Left cardiac atrium (tissue), 4 donors: Measurements from ENCODE around the gene CST9L. TPM values are rescaled to one million over a fixed set of nuclear protein-coding genes. Genes with fewer than 3 reads are reported as not detected.

Experiments used
- ATAC-seq, 2 donors: fragments of 200-7000 bp; cut with Tn5 transposase; one replicate each; pipeline ENCODE4 v1.9.1; 2020; ENCODE audit warnings: mild to moderate bottlenecking in 2 of 2, moderate library complexity in 2 of 2
- DNase-seq: peaks from one replicate; pipeline ENCODE4 v3.0.0-alpha.2; 2020
- intact Hi-C, 2 donors: fragments of 100-400 bp; cut with DNase I; formaldehyde crosslinking; loops; one replicate each; pipeline versions ENCODE4 v1.14.1 to v1.15.1; 2022 to 2023
- long read RNA-seq: library from polyadenylated mRNA; unstranded; transcript quantifications from one replicate; pipeline ENCODE4 v2.0.0, GENCODE V29; 2021
- total RNA-seq, 2 donors: library from RNA; stranded (reverse); fragmentation: NEBNext Ultra II Directional; extraction: Animal tissue kit (Norgen Biotek cat#: 25700); gene quantifications; one replicate each; pipeline ENCODE4 v1.2.1, GENCODE V29; 2021
- donor health status: DM: no; HTN: yes; CAD: no.
- donor health status: DM: no; HTN: yes; CAD: no; lungs with severe emphysema.
- donor health status: DM: yes; HTN: yes; CAD: no.
- donor health status: Dilated cardiomyopathy.

The CST9L gene, protein sequence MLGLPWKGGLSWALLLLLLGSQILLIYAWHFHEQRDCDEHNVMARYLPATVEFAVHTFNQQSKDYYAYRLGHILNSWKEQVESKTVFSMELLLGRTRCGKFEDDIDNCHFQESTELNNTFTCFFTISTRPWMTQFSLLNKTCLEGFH
- not detected for total RNA-seq
- long read RNA-seq: 0 reads

DNA sequence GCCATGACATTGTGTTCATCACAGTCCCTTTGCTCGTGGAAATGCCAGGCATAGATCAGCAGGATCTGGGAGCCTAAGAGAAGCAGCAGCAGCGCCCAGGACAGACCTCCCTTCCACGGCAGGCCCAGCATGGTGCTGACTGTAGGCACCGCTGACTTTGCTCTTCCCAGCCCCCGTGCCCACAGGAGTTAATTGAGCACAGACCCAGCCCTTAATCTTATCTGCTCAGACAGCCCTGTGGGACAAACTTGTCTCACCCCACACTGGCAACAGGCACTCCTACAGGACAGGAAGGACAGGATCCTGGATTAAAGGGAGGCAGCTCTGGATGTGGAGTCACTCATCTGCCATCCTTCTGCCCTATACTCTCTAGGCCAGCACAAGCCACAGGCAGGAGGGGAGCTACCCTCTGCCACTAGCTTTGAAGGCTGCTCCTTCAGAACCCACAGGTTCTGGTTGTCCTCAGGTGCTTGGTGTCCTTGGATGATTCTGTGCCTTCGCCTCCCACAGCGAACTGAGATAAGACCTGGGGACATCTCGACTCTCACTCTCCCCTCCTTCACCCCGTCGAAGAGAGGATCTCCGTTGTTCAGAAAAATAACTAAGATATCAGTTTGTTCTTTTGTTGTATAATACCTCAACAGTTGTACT lies at the start of gene CST9L:
TSS of gene CST9L (minus strand) at position 165 of the 651 bp plus-strand sequence. CDS start at position 131, 34 bp downstream.
- ATAC-seq (no peak), DNase-seq (no peak)
- intact Hi-C loops: no loop called here

DNA sequence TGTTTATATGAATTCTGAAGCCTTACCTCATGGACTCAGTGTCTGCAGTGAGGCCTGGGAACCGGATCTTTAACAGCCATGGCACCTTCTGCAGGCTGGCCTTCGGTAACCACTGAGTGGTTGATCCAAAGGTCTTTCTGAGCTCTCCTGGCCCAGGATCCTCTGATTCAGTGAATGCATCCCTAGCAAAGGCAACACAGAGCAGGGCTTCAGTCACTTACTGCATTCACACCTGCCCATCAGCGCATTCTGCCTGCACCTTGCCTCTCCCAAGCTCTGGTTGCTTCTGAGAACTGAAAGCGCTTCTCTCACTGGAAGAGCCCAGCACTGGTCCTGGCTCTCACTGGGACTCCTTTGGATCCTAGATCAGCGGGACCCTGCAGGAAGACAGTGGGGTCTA lies 45.9 kb upstream of the CST9L start:
- intact Hi-C loops: no loop called here
- ATAC-seq: peak; percentile 30 to 35

DNA sequence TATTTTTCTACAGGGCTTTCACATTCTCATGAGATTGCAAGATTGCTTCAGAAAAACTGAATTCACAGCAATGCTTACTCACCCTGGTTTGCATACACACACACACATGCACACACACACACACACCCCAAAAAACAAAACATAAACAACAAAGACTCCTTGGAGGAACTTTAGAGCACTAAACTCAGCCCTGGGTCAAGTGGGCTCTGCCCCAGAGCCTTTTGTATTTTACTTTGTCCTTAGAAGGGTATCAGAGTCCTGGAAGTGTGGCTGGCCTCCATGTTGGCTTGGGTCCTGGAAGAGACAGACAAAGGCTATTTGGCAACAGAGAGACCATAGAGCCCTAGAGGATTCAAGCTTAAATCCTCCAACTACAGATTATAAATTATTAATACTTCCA lies 45.4 kb upstream of the CST9L start:
- intact Hi-C loops: no loop called here
- DNase-seq: no peak
- peak; percentile 75 to 76 for ATAC-seq

More for the DNA sequence above, 45.9 kb upstream of the CST9L start:
- DNase-seq: no peak

DNA sequence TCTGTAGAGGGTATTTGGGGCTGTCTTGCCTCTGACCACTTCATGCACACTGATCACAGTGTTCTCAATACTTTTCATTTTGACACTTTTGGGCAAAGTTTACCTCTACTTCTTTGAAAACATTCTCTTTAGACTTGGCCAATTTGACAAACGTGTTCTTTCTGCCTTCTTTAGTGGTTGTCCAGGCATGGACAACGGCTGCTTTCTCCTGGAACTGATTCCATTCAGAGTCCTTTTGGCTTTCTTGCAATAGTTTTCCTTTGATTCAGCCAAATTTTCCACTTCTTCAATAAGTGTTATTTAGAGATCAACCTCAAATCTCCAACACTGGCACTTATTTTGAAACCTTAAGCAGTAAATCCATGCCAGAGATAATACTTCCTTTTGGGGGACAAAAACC lies 44.1 kb upstream of the CST9L start:
- DNase-seq: no peak
- intact Hi-C loops: no loop called here
- no peak for ATAC-seq

DNA sequence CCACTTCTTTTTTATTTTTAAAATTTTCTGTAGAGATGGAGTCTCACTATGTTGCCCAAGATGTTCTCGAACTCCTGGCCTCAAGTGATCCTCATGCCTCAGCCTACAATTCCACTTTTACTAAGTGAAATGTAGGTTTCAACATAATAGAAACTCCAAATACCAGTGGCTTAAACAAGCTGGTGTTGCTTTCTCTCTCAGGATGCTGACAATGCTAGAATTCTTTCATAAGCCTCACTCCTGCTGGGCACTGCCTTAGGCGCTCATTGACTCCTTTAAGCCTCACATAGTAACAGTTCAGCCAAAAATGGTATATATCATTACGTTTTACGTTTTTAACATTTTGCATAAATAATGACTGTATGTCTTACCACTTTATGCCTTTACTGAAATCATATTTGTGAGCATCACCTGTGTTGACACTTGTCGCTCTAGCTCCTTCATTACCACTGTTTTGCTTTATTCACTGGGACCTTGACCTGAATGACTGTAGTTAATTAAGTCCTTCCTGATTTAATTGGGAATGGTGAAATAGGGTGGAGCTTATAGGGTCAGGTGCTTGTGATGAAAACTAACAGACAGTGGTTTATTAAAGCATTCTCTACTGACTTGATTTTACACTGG lies 41.3 kb upstream of the CST9L start:
- intact Hi-C loops: loop anchor here in 1 of 2 donors (10.0 kb wide), 1 partner anchor 165 kb away; no protein-coding TSS in a partner anchor
- DNase-seq: no peak
- ATAC-seq: no peak

DNA sequence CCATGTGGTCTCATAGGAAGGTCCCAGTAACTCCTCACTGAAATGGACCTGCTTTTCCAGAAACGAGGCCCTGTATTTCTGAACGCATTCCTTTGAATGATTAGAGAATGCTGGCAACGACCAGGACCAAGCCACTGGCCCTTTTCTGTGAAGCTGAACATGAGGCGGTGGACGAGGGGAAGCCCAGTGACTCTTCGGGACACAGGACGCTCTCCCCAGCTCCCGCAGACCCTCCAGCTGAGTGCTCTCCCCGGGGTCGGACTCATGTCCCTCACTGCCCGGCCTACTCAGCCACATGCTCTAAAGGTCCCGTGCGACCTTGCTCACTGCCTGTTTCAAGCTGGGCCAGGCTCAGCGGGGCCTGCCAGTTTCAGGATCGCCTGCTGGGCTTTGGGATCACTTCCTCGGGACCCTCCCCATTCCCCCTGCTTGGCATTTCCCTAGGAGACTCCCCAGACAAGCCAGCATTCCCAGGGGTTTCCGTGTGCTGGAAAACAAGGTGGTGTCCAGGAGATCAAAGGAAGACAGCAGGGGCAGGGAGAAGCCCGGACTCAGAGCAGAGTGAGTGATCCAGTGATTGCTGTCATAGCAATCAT lies 40.1 kb upstream of the CST9L start:
- intact Hi-C loops: loop anchor here in 1 of 2 donors (10.0 kb wide), 1 partner anchor 164 kb away; no protein-coding TSS in a partner anchor
- ATAC-seq (no peak), DNase-seq (no peak)

DNA sequence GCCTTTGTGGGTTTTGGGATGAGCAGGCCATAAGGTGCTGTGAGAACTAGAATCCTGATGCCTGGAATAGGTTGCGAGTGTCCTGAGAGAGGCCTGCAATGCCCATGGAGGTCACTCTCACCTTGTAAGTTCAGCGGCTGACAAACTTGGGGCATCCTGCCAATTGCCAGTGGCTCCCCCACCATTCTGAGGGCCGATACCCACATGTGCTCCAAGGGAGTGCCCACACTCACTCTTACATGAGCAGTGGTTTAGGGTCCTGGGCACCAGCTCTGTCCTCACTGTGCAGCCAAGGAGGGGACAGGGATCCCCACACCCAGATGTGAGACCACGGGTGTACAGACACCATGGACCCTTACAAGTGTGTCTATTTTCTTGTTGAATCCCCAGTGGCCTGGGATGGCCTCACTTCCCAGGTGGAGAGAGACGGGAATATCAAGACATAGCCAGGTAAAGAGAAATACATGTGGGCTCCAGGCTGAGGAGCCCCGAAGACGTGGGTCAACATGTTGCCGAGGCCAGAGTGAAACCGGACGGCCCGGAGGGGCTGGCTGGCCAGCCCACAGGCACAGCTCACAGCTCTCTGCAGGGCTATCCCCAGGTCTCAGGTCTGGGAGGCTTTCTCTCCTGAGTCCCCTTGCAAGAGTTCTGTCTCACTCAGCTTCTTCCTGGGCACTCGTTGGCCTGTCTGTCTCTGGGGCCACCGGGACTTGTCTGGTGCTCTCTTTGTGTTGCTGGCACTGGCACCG lies 39.4 kb upstream of the CST9L start:
- ATAC-seq (no peak), DNase-seq (no peak)
- intact Hi-C loops: loop anchor here in 1 of 2 donors (10.0 kb wide), 1 partner anchor 163 kb away; no protein-coding TSS in a partner anchor

DNA sequence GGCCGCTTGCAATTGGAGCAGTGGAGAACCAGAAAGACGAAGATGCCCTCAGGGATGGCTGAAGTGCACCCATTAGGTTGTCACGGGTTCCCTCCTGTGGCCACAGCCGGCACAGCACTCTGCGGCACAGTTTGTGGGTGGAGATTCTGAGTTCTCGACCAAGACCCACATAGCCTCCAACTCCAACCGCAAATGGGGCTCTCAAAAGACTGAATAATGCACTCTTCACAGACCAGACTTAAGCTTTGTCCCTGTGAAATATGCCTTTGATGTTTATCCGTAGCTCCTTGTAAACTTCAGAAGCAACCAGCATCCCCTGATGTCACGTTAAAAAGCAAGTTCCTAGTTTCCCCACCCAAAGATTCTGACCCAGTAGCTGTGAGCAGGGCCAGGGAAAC lies 38.4 kb upstream of the CST9L start:
- intact Hi-C loops: loop anchor here in 1 of 2 donors (10.0 kb wide), 1 partner anchor 162 kb away; no protein-coding TSS in a partner anchor
- DNase-seq: peak; percentile 82
- ATAC-seq: peak; percentile 93

DNA sequence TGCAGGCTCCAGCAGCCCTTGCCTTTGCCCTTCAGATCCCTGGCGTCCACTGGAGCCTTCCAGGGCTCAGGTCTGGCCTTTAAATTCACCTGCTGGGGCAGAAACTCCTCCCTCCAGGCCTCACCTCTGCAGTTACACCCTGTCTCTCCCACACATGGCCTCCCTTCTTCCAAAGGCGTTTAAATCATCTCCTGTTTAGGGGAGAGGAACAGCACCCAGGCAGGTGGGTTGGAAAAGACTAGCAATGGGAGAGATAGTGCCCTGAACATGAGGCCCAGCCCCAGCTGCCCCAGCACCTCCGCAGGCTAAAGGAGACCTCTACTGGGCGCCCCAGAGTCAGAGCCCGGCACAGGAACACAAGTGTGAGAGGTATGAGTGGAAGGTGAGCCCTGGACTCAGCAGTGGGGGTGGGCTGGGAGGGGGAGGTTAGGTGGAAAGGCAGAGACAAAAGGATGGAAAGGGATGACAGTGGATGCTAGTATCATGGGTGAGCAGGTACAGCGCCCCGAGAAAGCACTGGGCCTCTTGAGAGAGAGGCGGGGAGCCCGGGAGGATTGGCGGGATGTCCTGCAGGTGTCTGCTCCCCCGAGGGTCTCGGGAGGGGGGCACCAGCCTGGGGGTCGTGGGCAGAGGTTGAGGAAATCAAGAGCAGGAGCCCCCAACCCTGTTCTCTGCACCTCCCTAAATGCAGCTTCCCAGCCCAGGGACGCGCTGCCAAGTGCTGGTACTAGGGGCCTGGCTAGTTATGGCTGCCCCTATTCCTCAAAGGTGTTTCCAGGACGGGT lies 37.8 kb upstream of the CST9L start, which contains the start of gene CST9:
TSS of gene CST9 (minus strand) at position 51 of the 785 bp plus-strand sequence. CDS start 53 bp downstream, outside the sequence.
- ATAC-seq (no peak), DNase-seq (no peak)
- intact Hi-C loops: loop anchor here in 1 of 2 donors (10.0 kb wide), 1 partner anchor 161 kb away; no protein-coding TSS in a partner anchor

DNA sequence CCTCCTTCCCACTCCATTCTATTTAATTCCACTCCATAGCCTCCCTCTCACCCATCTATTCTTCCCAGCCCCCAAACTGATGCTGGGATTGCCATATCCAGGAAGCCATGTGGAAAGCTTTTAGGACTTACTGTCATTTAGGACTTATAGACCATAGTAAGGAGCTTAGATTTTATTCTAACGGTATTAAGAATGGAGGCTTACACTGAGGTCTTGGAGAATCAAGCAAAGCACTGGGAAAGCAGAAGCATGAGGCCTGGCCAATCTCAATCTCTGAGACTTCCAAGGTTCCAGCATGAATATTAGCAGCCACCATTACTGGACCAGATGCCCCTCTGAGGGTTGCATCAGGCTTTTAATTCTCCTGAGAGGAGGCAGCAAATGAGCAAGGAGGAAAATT lies 36.0 kb upstream of the CST9L start:
- intact Hi-C loops: loop anchor here (5.0 to 10.0 kb wide), 2 partner anchors 160 to 162 kb away; no protein-coding TSS in a partner anchor
- no peak for DNase-seq
- no peak for ATAC-seq

DNA sequence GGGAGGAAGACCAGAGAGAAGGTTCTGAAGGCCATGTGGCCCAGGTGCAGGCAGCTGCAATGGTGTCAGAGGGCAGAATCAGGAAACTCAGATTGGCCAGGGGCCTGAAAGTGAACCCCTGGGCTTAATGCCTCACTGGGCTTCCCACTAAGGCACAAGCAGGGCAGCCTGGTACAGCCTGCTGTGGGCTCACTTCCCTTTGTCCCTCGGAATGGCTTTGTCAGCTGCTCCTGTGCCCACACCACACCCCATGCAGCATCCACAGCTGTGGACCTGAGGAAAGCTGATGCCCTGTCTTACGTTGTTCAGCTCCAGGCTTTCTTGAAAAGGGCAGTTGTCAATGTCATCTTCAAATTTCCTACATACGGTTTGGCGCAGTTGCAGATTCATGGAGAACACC lies 35.0 kb upstream of the CST9L start:
- ATAC-seq (peak in 1 of 2 donors; percentile 34), DNase-seq (no peak)
- intact Hi-C loops: loop anchor here (5.0 to 10.0 kb wide), 2 partner anchors 159 to 161 kb away; no protein-coding TSS in a partner anchor

DNA sequence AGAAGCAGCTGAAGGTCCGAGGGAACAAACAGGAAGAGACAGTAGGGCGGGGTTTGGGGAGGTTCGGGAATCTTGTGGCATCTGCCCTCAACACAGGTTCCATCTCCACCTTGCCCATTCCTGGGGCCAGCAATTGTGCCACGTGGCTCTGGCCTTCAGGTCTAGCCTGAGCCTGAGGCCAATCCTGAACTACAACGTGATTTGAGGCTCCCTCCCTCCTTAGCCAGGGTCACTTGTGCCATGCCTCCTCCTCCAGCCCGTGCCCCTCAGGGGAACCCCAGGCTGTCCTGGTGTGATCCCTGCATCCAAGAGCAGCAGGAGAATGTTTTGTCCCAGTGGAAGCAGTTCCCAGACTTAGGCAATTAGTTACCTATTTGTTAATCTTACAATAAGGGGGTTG lies 34.4 kb upstream of the CST9L start:
- DNase-seq (no peak), ATAC-seq (no peak)
- intact Hi-C loops: loop anchor here (5.0 to 10.0 kb wide), 2 partner anchors 158 to 160 kb away; no protein-coding TSS in a partner anchor

DNA sequence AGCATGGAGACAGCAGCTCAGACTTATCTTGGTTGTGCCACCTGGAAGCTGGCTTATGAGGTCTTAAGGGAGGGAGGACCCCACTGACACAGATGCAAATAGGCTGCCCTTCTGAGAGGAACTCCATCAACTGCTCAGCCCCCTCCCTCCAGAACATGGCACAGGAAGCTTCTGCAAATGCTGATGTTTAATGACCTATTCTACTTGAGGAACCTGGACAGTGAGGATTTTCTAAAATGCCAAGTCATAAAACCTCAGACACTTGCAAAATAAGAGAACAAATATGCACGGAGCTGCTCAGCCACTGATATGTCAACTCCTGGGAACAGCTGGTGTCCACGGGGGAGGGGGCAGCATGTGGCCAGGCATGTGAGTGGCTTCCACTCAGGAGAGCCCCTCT lies 34.0 kb upstream of the CST9L start:
- intact Hi-C loops: loop anchor here (5.0 to 10.0 kb wide), 2 partner anchors 157 to 160 kb away; no protein-coding TSS in a partner anchor
- DNase-seq (no peak), ATAC-seq (no peak)

DNA sequence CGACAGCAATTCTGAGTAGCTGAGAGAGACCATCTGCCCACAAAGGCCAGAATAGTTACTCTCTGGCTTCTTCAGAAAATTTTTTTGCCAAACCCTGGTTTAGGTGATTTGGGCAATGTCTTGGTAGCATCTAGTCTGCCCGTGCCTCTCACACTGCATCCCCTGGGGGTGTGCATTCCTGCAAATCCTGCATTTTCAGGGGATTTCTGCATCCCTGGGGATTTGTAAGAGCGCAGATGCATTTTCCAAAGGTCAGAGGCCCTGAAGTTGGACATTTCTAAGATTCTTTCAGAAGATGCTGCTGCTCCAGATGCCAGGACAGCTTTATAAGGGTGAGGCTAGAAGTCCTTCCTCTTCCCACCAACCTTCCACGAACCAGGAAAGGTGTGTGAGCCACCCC lies 33.4 kb upstream of the CST9L start:
- DNase-seq: no peak
- ATAC-seq: no peak
- intact Hi-C loops: loop anchor here (5.0 to 10.0 kb wide), 2 partner anchors 157 to 159 kb away; no protein-coding TSS in a partner anchor

DNA sequence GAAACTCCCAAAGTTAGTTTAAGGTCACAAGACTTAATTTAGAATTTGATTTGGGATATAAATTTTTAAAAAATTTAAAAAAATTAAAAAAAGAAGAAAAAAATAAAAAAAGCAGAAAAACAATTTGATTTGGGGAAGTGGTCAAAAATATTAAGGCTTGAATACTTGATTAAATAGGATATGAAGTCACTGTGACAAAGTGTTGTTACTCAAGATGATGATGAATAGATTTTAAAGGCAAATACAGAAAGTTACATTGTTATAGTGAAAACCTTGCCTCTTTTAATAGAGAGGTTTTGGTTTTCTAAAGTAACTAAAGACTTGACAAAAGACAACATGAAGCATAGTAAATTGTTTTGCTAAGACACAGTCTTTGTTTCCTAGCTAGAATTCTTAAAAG lies 30.2 kb upstream of the CST9L start:
- ATAC-seq (no peak), DNase-seq (no peak)
- intact Hi-C loops: no loop called here

DNA sequence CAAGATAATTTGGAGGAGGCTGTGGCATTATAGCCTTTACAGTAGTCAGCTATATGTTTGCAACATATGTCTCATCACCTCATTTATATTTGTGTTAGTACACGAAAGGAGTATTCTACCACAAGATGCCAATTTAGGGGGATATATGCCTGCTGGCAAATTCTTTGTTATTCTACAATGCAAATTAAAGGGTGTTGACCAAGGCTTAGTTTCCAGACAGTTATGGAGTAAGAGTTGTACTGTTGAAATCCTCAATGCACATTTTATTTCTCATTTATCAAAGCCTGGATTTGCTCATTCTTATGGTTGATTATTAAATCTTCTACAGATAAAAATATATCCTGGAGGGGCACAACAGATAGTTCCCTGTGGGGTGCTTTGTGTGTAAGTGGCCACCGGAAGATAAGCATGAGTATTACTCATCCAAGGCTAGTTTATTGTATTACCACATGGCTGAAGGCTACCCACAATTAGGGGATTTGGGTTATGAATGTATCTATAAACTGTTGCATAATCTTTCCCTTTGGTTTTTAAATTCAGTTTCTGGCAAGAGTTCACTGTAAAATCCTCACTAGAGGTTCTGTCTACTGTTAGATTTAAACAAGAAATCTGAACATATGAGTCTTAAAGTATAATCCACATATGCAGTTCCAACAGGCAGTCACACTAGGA lies 28.4 kb upstream of the CST9L start:
- DNase-seq: no peak
- ATAC-seq: no peak
- intact Hi-C loops: no loop called here

DNA sequence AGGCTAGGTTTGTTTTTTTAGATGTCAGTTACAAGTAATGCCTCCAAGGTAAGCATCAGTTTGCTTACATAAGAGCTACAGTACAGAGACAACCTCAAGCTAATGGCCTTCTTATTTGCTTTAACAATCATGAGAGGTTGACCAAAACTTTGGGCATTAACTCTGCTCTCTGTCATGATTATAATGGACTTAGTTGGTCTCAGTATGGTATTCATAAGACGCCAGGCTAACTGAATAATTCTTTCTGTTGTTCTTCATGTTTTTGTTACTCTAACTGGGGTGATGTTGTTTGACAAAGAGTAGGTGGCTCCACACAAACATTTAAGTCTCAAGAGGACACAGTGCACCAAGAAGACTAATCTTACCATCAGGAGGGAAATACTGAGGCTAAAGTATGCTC lies 27.7 kb upstream of the CST9L start:
- intact Hi-C loops: no loop called here
- DNase-seq (no peak), ATAC-seq (no peak)
